Liver (tissue), 9 donors: ENCODE data around the gene ACOT7. TPM values are rescaled to one million over a fixed set of nuclear protein-coding genes. Genes with fewer than 3 reads are reported as not detected.

Experiments
- DNase-seq: peaks from one replicate; pipeline ENCODE4 v3.0.0-alpha.2; 2017; ENCODE audit warnings: low spot score
- H3K27ac ChIP-seq, 2 donors: one replicate each; pipeline ENCODE4 v1.7.0; 2013; ENCODE audit warnings: inconsistent platforms in 2 of 2, low read length in 2 of 2, control low read depth in 1 of 2, low read depth in 1 of 2, mild to moderate bottlenecking in 1 of 2
- H3K27me3 ChIP-seq, 4 donors: one replicate each; pipeline versions ENCODE4 v1.6.1 to v1.7.0; 2013; ENCODE audit warnings: low read length in 3 of 4, inconsistent platforms in 1 of 4, mild to moderate bottlenecking in 1 of 4, moderate library complexity in 1 of 4; ENCODE audit not compliant: control insufficient read depth in 4 of 4, insufficient read depth in 4 of 4
- H3K36me3 ChIP-seq, 4 donors: one replicate each; pipeline versions ENCODE4 v1.6.1 to v1.7.0; 2013; ENCODE audit warnings: low read length in 3 of 4, mild to moderate bottlenecking in 3 of 4, low read depth in 1 of 4, moderate library complexity in 1 of 4; ENCODE audit not compliant: control insufficient read depth in 4 of 4, insufficient read depth in 3 of 4
- H3K4me1 ChIP-seq, 4 donors: one replicate each; pipeline versions ENCODE4 v1.6.1 to v1.7.0; 2013; ENCODE audit warnings: low read length in 3 of 4, mild to moderate bottlenecking in 3 of 4, moderate library complexity in 1 of 4; ENCODE audit not compliant: control insufficient read depth in 4 of 4, insufficient read depth in 4 of 4
- H3K4me3 ChIP-seq, 3 donors: one replicate each; pipeline versions ENCODE4 v1.6.1 to v1.7.0; 2013; ENCODE audit warnings: low read length in 3 of 3, control low read depth in 1 of 3, low read depth in 1 of 3, mild to moderate bottlenecking in 1 of 3
- H3K9ac ChIP-seq, 2 donors: one replicate each; pipeline ENCODE4 v1.7.0; 2013; ENCODE audit warnings: low read length in 2 of 2, mild to moderate bottlenecking in 2 of 2, moderate library complexity in 2 of 2, control low read depth in 1 of 2, low read depth in 1 of 2
- H3K9me3 ChIP-seq, 4 donors: one replicate each; pipeline versions ENCODE4 v1.6.1 to v1.7.0; 2013; ENCODE audit warnings: low read length in 3 of 4; ENCODE audit not compliant: control insufficient read depth in 4 of 4
- EGR1 ChIP-seq, 2 donors: IDR thresholded peaks; 2 replicates each; pipeline ENCODE4 v1.6.1; 2016 to 2018; ENCODE audit warnings: antibody characterized with exemption in 2 of 2, low read depth in 2 of 2
- FOXA1 ChIP-seq: IDR thresholded peaks from 2 replicates; pipeline ENCODE4 v1.6.1; 2016; ENCODE audit warnings: antibody characterized with exemption
- FOXA2 ChIP-seq: IDR thresholded peaks from 2 replicates; pipeline ENCODE4 v1.6.1; 2016; ENCODE audit warnings: antibody characterized with exemption
- GABPA ChIP-seq, 2 donors: IDR thresholded peaks in 1 of 2; conservative IDR thresholded peaks in 1 of 2; 2 replicates each; pipeline ENCODE4 v1.6.1; 2016; ENCODE audit warnings: antibody characterized with exemption in 2 of 2, mild to moderate bottlenecking in 1 of 2, moderate library complexity in 1 of 2
- HNF4A ChIP-seq, 2 donors: conservative IDR thresholded peaks; 2 replicates each; pipeline ENCODE4 v1.6.1; 2016; ENCODE audit warnings: antibody characterized with exemption in 2 of 2, mild to moderate bottlenecking in 2 of 2
- HNF4G ChIP-seq: IDR thresholded peaks from 2 replicates; pipeline ENCODE4 v1.6.1; 2016; ENCODE audit warnings: antibody characterized with exemption
- JUND ChIP-seq, 2 donors: IDR thresholded peaks; 2 replicates each; pipeline ENCODE4 v1.6.1; 2016; ENCODE audit warnings: antibody characterized with exemption in 2 of 2
- NR2F2 ChIP-seq: IDR thresholded peaks from 2 replicates; pipeline ENCODE4 v1.6.1; 2016; ENCODE audit warnings: antibody characterized with exemption
- RAD21 ChIP-seq, 2 donors: IDR thresholded peaks; 2 replicates each; pipeline ENCODE4 v1.6.1; 2016; ENCODE audit warnings: antibody characterized with exemption in 2 of 2, mild to moderate bottlenecking in 2 of 2
- RXRA ChIP-seq, 2 donors: IDR thresholded peaks; 2 replicates each; pipeline ENCODE4 v1.6.1; 2017 to 2018; ENCODE audit warnings: antibody characterized with exemption in 2 of 2, mild to moderate bottlenecking in 1 of 2
- SP1 ChIP-seq: IDR thresholded peaks from 2 replicates; pipeline ENCODE4 v1.6.1; 2018; ENCODE audit warnings: antibody characterized with exemption, mild to moderate bottlenecking
- TAF1 ChIP-seq: conservative IDR thresholded peaks from 2 replicates; pipeline ENCODE4 v1.6.1; 2016; ENCODE audit warnings: antibody characterized with exemption, mild to moderate bottlenecking
- YY1 ChIP-seq: IDR thresholded peaks from 2 replicates; pipeline ENCODE4 v1.6.1; 2016; ENCODE audit warnings: antibody characterized with exemption, mild to moderate bottlenecking
- WGBS: extraction: QIAGEN DNeasy Blood & Tissue Kit; methylation state at CpG from one replicate; pipeline ENCODE4 v1.1.7; 2013; 5-methylcytosine and 5-hydroxymethylcytosine counted together
- polyA plus RNA-seq, 2 donors: library from polyadenylated mRNA; stranded (reverse) in 1 of 2; unstranded in 1 of 2; fragments of 200-250 nt in 1 of 2; fragments of >200 nt in 1 of 2; fragmentation: Nextera tagmentation in 1 of 2; extraction: Ambion mirVana in 1 of 2; gene quantifications; one replicate each; pipeline versions ENCODE4 v1.2.1 to v1.2.3, GENCODE V29; 2013 to 2015
- total RNA-seq, 2 donors: library from RNA; depleted of rRNA; stranded (reverse); fragments of >200 nt; gene quantifications; one replicate each; pipeline ENCODE4 v1.2.3, GENCODE V29; 2014
- TF ChIP-seq, protein P1 (sequence below): fragments of 150-350 bp; IDR thresholded peaks from 2 replicates; pipeline ENCODE4 v1.5.1; 2017; ENCODE audit warnings: improper control_type of control experiment, low read depth, low read length; ENCODE audit not compliant: missing input control
- TF ChIP-seq, protein P2 (sequence below): IDR thresholded peaks from 2 replicates; pipeline ENCODE4 v1.6.1; 2016; ENCODE audit warnings: antibody characterized with exemption
- TF ChIP-seq, protein P3 (sequence below): IDR thresholded peaks from 2 replicates; pipeline ENCODE4 v1.6.1; 2016; ENCODE audit warnings: antibody characterized with exemption
- TF ChIP-seq, protein P4 (sequence below): IDR thresholded peaks from 2 replicates; pipeline ENCODE4 v1.6.1; 2016; ENCODE audit warnings: antibody characterized with exemption, mild to moderate bottlenecking
- TF ChIP-seq, protein P5 (sequence below): IDR thresholded peaks from 2 replicates; pipeline ENCODE4 v1.6.1; 2016; ENCODE audit warnings: antibody characterized with exemption
- donor health status: healthy.
- donor health status: healthy.
- donor health status: healthy.
- donor health status: healthy.
- donor health status: healthy.

ACOT7 gene
- total and polyA plus RNA-seq, 4 donors = 8.7 to 14.4 (median 10.4) TPM

DNA sequence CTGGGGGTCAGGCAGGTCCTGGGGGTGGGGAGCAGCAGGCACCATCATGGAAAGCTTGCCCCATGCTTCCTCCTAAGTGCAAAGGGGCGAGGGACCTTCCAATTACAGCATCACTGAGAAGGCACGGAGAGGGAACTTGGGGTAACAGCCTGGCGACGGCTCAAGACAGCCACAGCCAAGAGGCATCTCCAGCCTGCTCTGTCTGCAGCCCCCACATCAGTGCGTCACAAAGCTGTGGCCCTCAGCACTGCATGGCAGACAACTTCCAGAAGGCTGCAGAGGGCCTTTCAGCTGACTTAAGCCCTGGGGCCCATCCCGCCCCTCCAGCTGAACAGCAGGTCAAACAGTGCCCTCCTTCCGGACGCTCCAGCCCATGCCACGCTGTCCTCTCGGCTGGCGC is 119.5 kb downstream of the ACOT7 start:
- Histone ChIP-seq H3K4me3 (no peak overlapping the region), H3K4me1 (no peaks in the 10 kb centered on the region), H3K27me3 (no peaks in the 10 kb centered on the region), H3K9ac (no peak overlapping the region), H3K36me3 (no peaks in the 10 kb centered on the region), H3K27ac (no peak overlapping the region), H3K9me3 (no peaks in the 10 kb centered on the region)
- TF ChIP-seq HNF4A (conservative IDR thresholded peaks at IDR 0.05) (no peak), RXRA (IDR thresholded peaks at IDR 0.05) (no peak), FOXA1 (no peak), TAF1 (no peak), YY1 (no peak), RAD21 (IDR thresholded peaks at IDR 0.05) (no peak), HNF4G (no peak), SP1 (no peak), FOXA2 (no peak), NR2F2 (no peak), JUND (IDR thresholded peaks at IDR 0.05) (no peak), GABPA (IDR thresholded peaks at IDR 0.05 in 1 of 2, conservative IDR thresholded peaks at IDR 0.05 in 1 of 2) (no peak)
- TF ChIP-seq, protein P1, sequence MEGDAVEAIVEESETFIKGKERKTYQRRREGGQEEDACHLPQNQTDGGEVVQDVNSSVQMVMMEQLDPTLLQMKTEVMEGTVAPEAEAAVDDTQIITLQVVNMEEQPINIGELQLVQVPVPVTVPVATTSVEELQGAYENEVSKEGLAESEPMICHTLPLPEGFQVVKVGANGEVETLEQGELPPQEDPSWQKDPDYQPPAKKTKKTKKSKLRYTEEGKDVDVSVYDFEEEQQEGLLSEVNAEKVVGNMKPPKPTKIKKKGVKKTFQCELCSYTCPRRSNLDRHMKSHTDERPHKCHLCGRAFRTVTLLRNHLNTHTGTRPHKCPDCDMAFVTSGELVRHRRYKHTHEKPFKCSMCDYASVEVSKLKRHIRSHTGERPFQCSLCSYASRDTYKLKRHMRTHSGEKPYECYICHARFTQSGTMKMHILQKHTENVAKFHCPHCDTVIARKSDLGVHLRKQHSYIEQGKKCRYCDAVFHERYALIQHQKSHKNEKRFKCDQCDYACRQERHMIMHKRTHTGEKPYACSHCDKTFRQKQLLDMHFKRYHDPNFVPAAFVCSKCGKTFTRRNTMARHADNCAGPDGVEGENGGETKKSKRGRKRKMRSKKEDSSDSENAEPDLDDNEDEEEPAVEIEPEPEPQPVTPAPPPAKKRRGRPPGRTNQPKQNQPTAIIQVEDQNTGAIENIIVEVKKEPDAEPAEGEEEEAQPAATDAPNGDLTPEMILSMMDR = no peak
- TF ChIP-seq, protein P2, sequence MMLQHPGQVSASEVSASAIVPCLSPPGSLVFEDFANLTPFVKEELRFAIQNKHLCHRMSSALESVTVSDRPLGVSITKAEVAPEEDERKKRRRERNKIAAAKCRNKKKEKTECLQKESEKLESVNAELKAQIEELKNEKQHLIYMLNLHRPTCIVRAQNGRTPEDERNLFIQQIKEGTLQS = no peak
- TF ChIP-seq, protein P3, sequence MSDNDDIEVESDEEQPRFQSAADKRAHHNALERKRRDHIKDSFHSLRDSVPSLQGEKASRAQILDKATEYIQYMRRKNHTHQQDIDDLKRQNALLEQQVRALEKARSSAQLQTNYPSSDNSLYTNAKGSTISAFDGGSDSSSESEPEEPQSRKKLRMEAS = no peak
- TF ChIP-seq, protein P4, sequence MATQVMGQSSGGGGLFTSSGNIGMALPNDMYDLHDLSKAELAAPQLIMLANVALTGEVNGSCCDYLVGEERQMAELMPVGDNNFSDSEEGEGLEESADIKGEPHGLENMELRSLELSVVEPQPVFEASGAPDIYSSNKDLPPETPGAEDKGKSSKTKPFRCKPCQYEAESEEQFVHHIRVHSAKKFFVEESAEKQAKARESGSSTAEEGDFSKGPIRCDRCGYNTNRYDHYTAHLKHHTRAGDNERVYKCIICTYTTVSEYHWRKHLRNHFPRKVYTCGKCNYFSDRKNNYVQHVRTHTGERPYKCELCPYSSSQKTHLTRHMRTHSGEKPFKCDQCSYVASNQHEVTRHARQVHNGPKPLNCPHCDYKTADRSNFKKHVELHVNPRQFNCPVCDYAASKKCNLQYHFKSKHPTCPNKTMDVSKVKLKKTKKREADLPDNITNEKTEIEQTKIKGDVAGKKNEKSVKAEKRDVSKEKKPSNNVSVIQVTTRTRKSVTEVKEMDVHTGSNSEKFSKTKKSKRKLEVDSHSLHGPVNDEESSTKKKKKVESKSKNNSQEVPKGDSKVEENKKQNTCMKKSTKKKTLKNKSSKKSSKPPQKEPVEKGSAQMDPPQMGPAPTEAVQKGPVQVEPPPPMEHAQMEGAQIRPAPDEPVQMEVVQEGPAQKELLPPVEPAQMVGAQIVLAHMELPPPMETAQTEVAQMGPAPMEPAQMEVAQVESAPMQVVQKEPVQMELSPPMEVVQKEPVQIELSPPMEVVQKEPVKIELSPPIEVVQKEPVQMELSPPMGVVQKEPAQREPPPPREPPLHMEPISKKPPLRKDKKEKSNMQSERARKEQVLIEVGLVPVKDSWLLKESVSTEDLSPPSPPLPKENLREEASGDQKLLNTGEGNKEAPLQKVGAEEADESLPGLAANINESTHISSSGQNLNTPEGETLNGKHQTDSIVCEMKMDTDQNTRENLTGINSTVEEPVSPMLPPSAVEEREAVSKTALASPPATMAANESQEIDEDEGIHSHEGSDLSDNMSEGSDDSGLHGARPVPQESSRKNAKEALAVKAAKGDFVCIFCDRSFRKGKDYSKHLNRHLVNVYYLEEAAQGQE = no peak
- TF ChIP-seq, protein P5, sequence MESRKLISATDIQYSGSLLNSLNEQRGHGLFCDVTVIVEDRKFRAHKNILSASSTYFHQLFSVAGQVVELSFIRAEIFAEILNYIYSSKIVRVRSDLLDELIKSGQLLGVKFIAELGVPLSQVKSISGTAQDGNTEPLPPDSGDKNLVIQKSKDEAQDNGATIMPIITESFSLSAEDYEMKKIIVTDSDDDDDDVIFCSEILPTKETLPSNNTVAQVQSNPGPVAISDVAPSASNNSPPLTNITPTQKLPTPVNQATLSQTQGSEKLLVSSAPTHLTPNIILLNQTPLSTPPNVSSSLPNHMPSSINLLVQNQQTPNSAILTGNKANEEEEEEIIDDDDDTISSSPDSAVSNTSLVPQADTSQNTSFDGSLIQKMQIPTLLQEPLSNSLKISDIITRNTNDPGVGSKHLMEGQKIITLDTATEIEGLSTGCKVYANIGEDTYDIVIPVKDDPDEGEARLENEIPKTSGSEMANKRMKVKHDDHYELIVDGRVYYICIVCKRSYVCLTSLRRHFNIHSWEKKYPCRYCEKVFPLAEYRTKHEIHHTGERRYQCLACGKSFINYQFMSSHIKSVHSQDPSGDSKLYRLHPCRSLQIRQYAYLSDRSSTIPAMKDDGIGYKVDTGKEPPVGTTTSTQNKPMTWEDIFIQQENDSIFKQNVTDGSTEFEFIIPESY = no peak
- 97% methylated on average over 11 of the region's 11 CpGs for WGBS
- DNase-seq = no peak

DNA sequence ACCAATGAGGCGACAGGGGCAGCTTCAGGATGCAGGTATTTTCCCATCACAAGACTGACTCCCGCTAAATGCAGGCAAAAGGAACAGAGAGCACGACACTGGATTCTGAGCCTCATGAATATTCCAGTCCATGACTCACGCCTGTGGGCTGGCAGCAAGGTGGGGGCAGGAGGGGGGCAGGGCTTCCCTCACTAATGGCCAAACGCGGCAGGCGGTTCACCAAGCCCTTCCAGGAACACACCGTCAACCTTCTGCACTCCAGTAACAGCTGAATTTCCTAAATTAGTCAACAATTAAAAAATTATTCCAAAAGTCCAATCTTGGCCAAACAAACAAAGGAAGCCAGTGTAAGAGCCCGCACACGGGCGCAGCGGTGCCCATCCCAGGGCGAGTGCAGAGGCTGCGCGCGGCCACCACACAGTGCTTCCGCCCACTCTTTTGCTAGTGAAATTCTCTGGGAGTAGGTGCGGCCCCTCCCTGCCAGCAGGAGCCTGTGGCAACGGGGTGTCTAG is 120.1 kb downstream of the ACOT7 start:
- H3K9me3 ChIP-seq = no peaks in the 10 kb centered on the region
- no peak overlapping the region for H3K4me3 ChIP-seq
- no peak overlapping the region for H3K9ac ChIP-seq
- DNase-seq = no peak
- no peaks in the 10 kb centered on the region for H3K4me1 ChIP-seq
- 90% methylated on average over 19 of the region's 19 CpGs for WGBS
- H3K36me3 ChIP-seq = no peaks in the 10 kb centered on the region
- no peak overlapping the region for H3K27ac ChIP-seq
- no peaks in the 10 kb centered on the region for H3K27me3 ChIP-seq
- no peak for TF ChIP-seq TAF1
- no peak for TF ChIP-seq EGR1 (IDR thresholded peaks at IDR 0.05; ENCODE audit: low read depth in 2 of 2)
- TF ChIP-seq, protein P3 = no peak
- TF ChIP-seq JUND (IDR thresholded peaks at IDR 0.05) = no peak
- no peak for TF ChIP-seq RXRA (IDR thresholded peaks at IDR 0.05)
- TF ChIP-seq, protein P1 = no peak
- TF ChIP-seq, protein P5 = no peak
- no peak for TF ChIP-seq GABPA (IDR thresholded peaks at IDR 0.05 in 1 of 2, conservative IDR thresholded peaks at IDR 0.05 in 1 of 2)
